CD4-positive, alpha-beta T cell (primary cell): ENCODE results near the gene TBCD. TPM values are rescaled to one million over a fixed set of nuclear protein-coding genes. Genes with fewer than 3 reads are reported as not detected.

Experiments used
- ATAC-seq: fragments of 200-7000 bp; cut with Tn5 transposase; one replicate; pipeline ENCODE4 v1.10.0; 2022; ENCODE audit warnings: mild to moderate bottlenecking; ENCODE audit not compliant: poor library complexity
- CTCF ChIA-PET: fragments of 350-600 bp; sonication (Branson Sonifier 250); formaldehyde crosslinking; loops from one replicate; lab custom pipeline; 2021; ENCODE audit warnings: antibody characterized with exemption, inconsistent platforms; lab: Charles Lee
- POLR2A ChIA-PET: fragments of 350-600 bp; sonication (Branson Sonifier 250); formaldehyde crosslinking; loops from one replicate; lab custom pipeline; 2021; ENCODE audit warnings: antibody characterized with exemption, inconsistent platforms; lab: Charles Lee
- DNase-seq, 14 experiments: peaks; one replicate each; pipeline ENCODE4 v3.0.0-alpha.2; 2013 to 2020; ENCODE audit warnings: mixed read lengths in 2 of 14
- H3K27ac ChIP-seq, 2 donors: one replicate each; pipeline versions ENCODE4 v1.5.1 to v1.7.0; 2013; ENCODE audit warnings: low read length in 2 of 2, low read depth in 1 of 2, mild to moderate bottlenecking in 1 of 2
- H3K27me3 ChIP-seq, 2 experiments: 1 replicate in 1 of 2; 2 replicates in 1 of 2; pipeline versions ENCODE4 v1.6.1 to v1.7.0; 2013; ENCODE audit warnings: low read length in 2 of 2, control low read depth in 1 of 2, mild to moderate bottlenecking in 1 of 2, moderate library complexity in 1 of 2; ENCODE audit not compliant: insufficient read depth in 2 of 2, control insufficient read depth in 1 of 2
- H3K36me3 ChIP-seq: one replicate; pipeline ENCODE4 v1.6.1; 2013; ENCODE audit warnings: low read length, control low read depth; ENCODE audit not compliant: insufficient read depth
- H3K4me1 ChIP-seq: one replicate; pipeline ENCODE4 v1.6.1; 2013; ENCODE audit warnings: low read length, control low read depth; ENCODE audit not compliant: insufficient read depth
- H3K4me3 ChIP-seq: one replicate; pipeline ENCODE4 v1.5.1; 2013; ENCODE audit warnings: mild to moderate bottlenecking, low read length, moderate library complexity
- H3K9me3 ChIP-seq, 2 experiments: 1 replicate in 1 of 2; 2 replicates in 1 of 2; pipeline versions ENCODE4 v1.6.1 to v1.7.0; 2013; ENCODE audit warnings: low read length in 2 of 2, mild to moderate bottlenecking in 2 of 2, control low read depth in 1 of 2, moderate library complexity in 1 of 2; ENCODE audit not compliant: control insufficient read depth in 1 of 2, insufficient read depth in 1 of 2
- H3K27ac Mint-ChIP-seq: one replicate; pipeline ENCODE4 v1.8.0; 2020; ENCODE audit warnings: mixed read lengths
- H3K27me3 Mint-ChIP-seq: one replicate; pipeline ENCODE4 v1.8.0; 2021; ENCODE audit warnings: mixed read lengths
- H3K36me3 Mint-ChIP-seq: one replicate; pipeline ENCODE4 v1.8.0; 2021; ENCODE audit warnings: low read depth, mixed read lengths
- H3K4me1 Mint-ChIP-seq: one replicate; pipeline ENCODE4 v1.8.0; 2021; ENCODE audit warnings: low read depth, mixed read lengths
- H3K4me3 Mint-ChIP-seq: one replicate; pipeline ENCODE4 v1.8.0; 2020; ENCODE audit warnings: mild to moderate bottlenecking, mixed read lengths
- H3K9me3 Mint-ChIP-seq: one replicate; pipeline ENCODE4 v1.8.0; 2020; ENCODE audit warnings: mixed read lengths
- intact Hi-C, 2 experiments: fragments of 100-400 bp; cut with DNase I in 1 of 2; cut with micrococcal nuclease in 1 of 2; formaldehyde crosslinking; loops; one replicate each; pipeline versions ENCODE4 v1.15.1 to v1.9.0; 2023 to 2025; cut with DNase I, micrococcal nuclease
- total RNA-seq, 174 experiments: library from RNA in 2 of 174; stranded (reverse) in 2 of 174; gene quantifications; one replicate each; pipeline ENCODE4 v1.2.3 and lab custom pipeline; 2021 to 2026
- TF ChIP-seq, protein P1 (sequence below): fragments of 200-600 bp; IDR thresholded peaks from one replicate; pipeline ENCODE4 v1.8.0; 2022; ENCODE audit warnings: antibody characterized with exemption, mild to moderate bottlenecking

Gene TBCD
- total RNA-seq, 2 experiments from 2014 or later: 74.6 to 80.3 TPM

DNA sequence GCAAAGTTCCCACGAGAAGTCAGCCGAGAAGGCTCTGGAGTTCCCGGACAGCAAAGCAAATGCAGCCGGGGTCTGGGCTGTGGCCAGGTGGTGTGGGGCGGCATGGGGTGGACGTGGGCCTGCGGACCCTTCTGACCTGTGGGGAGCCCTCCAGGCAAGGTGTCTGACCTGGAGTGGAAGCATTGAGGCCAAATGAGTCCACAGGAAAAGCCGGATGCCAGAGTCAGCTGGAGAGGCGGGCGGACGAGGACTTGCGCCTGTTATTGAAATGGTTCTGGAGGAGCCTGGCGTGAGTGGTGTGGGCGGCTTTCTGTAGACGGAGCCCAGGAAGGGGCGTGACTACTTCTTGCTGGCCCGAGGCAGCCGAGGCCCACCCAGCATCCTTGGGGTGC, 138.5 kb downstream of the TBCD start:
- no peak overlapping the region for H3K4me3 Mint-ChIP-seq
- peaks cover 50% of the 10 kb centered on the region for H3K4me1 Mint-ChIP-seq
- Histone ChIP-seq H3K36me3 (peaks cover 33% of the 10 kb centered on the region), H3K4me3 (no peak overlapping the region), H3K4me1 (peaks cover 50% of the 10 kb centered on the region), H3K27me3 (no peaks in the 10 kb centered on the region), H3K9me3 (no peaks in the 10 kb centered on the region), H3K27ac (no peak overlapping the region)
- H3K27ac Mint-ChIP-seq: peak overlapping the region; percentile 80
- POLR2A ChIA-PET: no interaction called here
- CTCF ChIA-PET: interaction anchor here (0.6 to 1.1 kb wide), 2 partner anchors 26 to 48 kb away, joined by 3 read pairs; no protein-coding TSS in a partner anchor
- TF ChIP-seq, protein P1, sequence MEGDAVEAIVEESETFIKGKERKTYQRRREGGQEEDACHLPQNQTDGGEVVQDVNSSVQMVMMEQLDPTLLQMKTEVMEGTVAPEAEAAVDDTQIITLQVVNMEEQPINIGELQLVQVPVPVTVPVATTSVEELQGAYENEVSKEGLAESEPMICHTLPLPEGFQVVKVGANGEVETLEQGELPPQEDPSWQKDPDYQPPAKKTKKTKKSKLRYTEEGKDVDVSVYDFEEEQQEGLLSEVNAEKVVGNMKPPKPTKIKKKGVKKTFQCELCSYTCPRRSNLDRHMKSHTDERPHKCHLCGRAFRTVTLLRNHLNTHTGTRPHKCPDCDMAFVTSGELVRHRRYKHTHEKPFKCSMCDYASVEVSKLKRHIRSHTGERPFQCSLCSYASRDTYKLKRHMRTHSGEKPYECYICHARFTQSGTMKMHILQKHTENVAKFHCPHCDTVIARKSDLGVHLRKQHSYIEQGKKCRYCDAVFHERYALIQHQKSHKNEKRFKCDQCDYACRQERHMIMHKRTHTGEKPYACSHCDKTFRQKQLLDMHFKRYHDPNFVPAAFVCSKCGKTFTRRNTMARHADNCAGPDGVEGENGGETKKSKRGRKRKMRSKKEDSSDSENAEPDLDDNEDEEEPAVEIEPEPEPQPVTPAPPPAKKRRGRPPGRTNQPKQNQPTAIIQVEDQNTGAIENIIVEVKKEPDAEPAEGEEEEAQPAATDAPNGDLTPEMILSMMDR: no peak
- ATAC-seq: no peak
- H3K36me3 Mint-ChIP-seq: peaks cover 37% of the 10 kb centered on the region
- no peaks in the 10 kb centered on the region for H3K27me3 Mint-ChIP-seq
- DNase-seq: no peak
- H3K9me3 Mint-ChIP-seq: no peaks in the 10 kb centered on the region
- intact Hi-C loops: loop anchor here (5.0 kb wide), 2 partner anchors 33 to 97 kb away; no protein-coding TSS in a partner anchor

DNA sequence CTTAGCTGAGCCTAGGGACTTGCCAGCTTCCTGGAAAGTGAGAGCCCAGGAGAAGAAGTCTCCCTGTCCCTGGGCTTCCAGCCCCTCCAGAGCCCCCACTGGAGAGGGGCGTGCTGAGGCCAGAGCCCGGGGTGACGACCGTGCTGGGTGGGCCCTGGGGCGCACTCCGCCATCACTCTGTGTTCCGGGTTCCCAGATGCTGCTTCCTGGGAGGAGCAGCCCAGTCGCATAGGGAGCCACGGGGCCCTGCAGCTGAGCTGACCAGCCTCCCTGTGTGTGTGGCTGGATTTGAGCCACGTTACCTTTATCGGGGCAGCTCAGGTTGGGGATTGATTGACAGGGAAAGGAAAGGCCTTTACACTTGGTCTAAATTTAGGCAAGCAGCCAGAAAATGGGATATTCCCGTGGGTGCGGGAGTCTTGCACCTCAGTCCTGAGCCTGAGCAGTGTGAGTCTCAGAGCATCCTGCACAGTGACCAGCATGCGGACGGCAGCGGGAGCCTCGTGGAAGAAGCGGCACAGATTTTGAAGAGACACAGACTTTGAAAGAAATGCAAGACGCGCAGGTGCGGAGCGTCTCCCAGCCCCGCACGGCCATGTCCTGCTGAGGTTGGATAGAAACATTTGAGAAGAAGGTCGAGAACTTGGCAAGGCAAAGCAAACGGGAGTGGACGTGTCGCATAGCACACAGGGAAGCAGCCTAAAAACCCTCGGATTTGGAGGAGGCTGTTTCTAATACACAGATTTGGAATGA, 139.2 kb downstream of the TBCD start:
- intact Hi-C loops: loop anchor here (5.0 kb wide), 2 partner anchors 34 to 96 kb away; no protein-coding TSS in a partner anchor
- H3K36me3 ChIP-seq: peaks cover 39% of the 10 kb centered on the region
- Mint-ChIP-seq H3K4me1 (peaks cover 43% of the 10 kb centered on the region), H3K27me3 (no peaks in the 10 kb centered on the region), H3K36me3 (peaks cover 37% of the 10 kb centered on the region), H3K27ac (peak overlapping the region; percentile 80), H3K9me3 (no peaks in the 10 kb centered on the region), H3K4me3 (no peak overlapping the region)
- H3K27me3 ChIP-seq: no peaks in the 10 kb centered on the region
- ATAC-seq (no peak), DNase-seq (no peak)
- no peaks in the 10 kb centered on the region for H3K9me3 ChIP-seq
- TF ChIP-seq, protein P1: no peak
- POLR2A ChIA-PET: no interaction called here
- CTCF ChIA-PET: interaction anchor here (1.1 kb wide), 1 partner anchor 27 kb away, joined by 3 read pairs; no protein-coding TSS in a partner anchor
- no peak overlapping the region for H3K4me3 ChIP-seq
- no peak overlapping the region for H3K27ac ChIP-seq
- peaks cover 49% of the 10 kb centered on the region for H3K4me1 ChIP-seq

DNA sequence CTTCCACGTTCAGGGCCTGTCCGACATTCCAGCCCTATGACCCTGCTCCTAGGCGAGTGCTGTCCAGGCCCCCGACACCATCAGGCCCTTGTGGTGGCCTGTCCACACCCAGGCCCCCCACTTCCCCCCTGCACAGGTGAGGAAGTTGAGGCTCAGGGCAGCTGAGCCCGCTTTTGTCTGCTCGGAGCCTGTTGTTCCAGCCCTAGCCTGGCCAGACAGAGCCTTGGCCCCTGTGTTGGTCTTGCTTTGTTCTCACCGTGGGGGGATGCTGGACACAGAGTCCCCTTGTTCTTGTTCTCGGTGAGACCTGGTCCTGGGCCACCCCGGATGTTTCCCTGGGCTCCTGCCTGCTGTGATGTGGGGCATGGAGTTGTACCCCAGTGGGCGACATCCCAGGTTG, 140.0 kb downstream of the TBCD start:
- no peak overlapping the region for H3K4me3 ChIP-seq
- no peaks in the 10 kb centered on the region for H3K9me3 ChIP-seq
- H3K27me3 ChIP-seq: no peaks in the 10 kb centered on the region
- ChIA-PET POLR2A (interaction anchor here (1.4 to 4.4 kb wide), 3 partner anchors 8 to 33 kb away, joined by 6 to 29 read pairs (median 19); no protein-coding TSS in a partner anchor), CTCF (interaction anchor here (0.6 to 2.6 kb wide), 3 partner anchors 9 to 27 kb away, joined by 3 to 15 read pairs (median 6); no protein-coding TSS in a partner anchor)
- DNase-seq (no peak), ATAC-seq (no peak)
- peaks cover 44% of the 10 kb centered on the region for H3K4me1 ChIP-seq
- peaks cover 39% of the 10 kb centered on the region for H3K36me3 Mint-ChIP-seq
- no peaks in the 10 kb centered on the region for H3K9me3 Mint-ChIP-seq
- no peaks in the 10 kb centered on the region for H3K27me3 Mint-ChIP-seq
- peak overlapping the region; percentile 95 for H3K27ac Mint-ChIP-seq
- H3K27ac ChIP-seq: peak overlapping the region in 1 of 2 donors; percentile 14
- peak overlapping the region; percentile 3 for H3K4me3 Mint-ChIP-seq
- H3K4me1 Mint-ChIP-seq: peaks cover 37% of the 10 kb centered on the region
- intact Hi-C loops: loop anchor here (2.0 to 5.0 kb wide), 3 partner anchors 35 to 109 kb away; no protein-coding TSS in a partner anchor
- TF ChIP-seq, protein P1: no peak
- peaks cover 43% of the 10 kb centered on the region for H3K36me3 ChIP-seq
